ENCODE measurements around the gene RIOX2.

GRCh38 chr3:97914388-97914787 is 57.8 kb downstream of the RIOX2 start:
- TF ChIP-seq CTCF (IDR thresholded peaks at IDR 0.05): no peak
- no peak for TF ChIP-seq POLR2A (IDR thresholded peaks at IDR 0.05)
